ENCODE results near the gene SMIM41. TPM values are rescaled to one million over a fixed set of nuclear protein-coding genes. Genes with fewer than 3 reads are reported as not detected.

SMIM41 gene
- polyA plus RNA-seq, 3 donors = not detected

DNA sequence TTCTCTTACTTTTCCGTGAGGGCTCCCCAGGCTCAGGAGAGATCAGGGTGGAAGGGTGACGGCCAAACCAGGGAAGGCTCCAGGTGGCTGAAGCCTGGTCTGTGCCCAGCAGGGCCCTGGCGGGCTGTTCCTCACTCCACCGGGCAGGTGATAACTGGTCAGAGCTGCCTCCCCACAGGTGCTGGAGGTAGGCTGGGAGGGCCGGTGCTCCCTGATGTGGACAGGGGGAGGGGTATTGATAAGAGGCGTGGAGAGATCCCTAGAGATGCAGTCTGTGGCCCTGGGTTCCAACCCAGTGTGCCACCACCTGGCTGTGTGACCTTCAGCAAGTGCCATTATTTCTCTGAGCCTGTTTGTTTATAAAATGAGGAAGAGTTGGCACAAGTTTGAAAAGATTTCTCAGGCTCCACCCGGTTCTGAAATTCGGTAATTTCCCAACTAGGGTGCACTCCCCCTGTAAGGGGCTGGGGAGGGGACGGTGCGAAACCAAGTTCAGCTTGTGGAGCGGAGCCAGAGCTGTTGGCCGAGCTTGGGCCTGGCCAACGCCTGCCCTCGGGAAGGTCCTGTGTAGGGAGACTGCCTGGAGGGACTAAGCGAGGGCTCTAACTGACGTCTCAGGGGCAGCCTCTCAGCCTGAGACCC is 29.3 kb upstream of the SMIM41 start:
- H3K9ac ChIP-seq (ENCODE audit: insufficient read depth, low read length, poor library complexity, severe bottlenecking) = peak overlapping the region; percentile 94
- peaks cover 44 to 79% of the 10 kb centered on the region in 2 donors for H3K4me1 ChIP-seq (ENCODE audit: control insufficient read depth in 1 of 2, insufficient read depth in 2 of 2, low read length in 2 of 2)

More for the DNA sequence above, 29.3 kb upstream of the SMIM41 start:
- H3K36me3 ChIP-seq (replicated peaks in 1 of 2; ENCODE audit: control insufficient read depth in 1 of 2, insufficient read depth in 2 of 2, low read length in 2 of 2) = peaks cover 0 to 6% of the 10 kb centered on the region in 2 donors
- H3K27ac ChIP-seq (ENCODE audit: low read depth in 1 of 2, low read length in 2 of 2) = peak overlapping the region; percentile 85 to 94
- H3K4me2 ChIP-seq (replicated peaks; ENCODE audit: extremely low read depth, low read length, poor library complexity, severe bottlenecking) = peak overlapping the region; percentile 79
- peak overlapping the region; percentile 94 to 97 (median 96) for H3K27ac Mint-ChIP-seq
- H2AFZ ChIP-seq (ENCODE audit: insufficient read depth, low read depth, low read length, poor library complexity, severe bottlenecking) = peak overlapping the region; percentile 61
- 23% methylated on average over 15 of the region's 16 CpGs for WGBS (ENCODE audit: insufficient coverage)
- peaks cover 0 to 16% (median 5%) of the 10 kb centered on the region in 7 donors for H3K9me3 Mint-ChIP-seq
- H4K20me1 ChIP-seq (ENCODE audit: insufficient read depth, low read length) = peaks cover 39% of the 10 kb centered on the region
- H3K79me2 ChIP-seq (ENCODE audit: insufficient read depth, low read length) = no peaks in the 10 kb centered on the region
- peaks cover 0 to 24% of the 10 kb centered on the region in 2 donors for H3K27me3 ChIP-seq (ENCODE audit: control insufficient read depth in 2 of 2, insufficient read depth in 2 of 2, low read length in 2 of 2)
- intact Hi-C loops (cut with micrococcal nuclease) = loop anchor here (2.0 kb wide), 3 partner anchors 13 to 25 kb away; no protein-coding TSS in a partner anchor
- H3K4me3 ChIP-seq (replicated peaks in 1 of 3; ENCODE audit: low read depth in 2 of 3, low read length in 3 of 3) = peak overlapping the region; percentile 34 to 87 (median 54)
- TF ChIP-seq, protein P1, sequence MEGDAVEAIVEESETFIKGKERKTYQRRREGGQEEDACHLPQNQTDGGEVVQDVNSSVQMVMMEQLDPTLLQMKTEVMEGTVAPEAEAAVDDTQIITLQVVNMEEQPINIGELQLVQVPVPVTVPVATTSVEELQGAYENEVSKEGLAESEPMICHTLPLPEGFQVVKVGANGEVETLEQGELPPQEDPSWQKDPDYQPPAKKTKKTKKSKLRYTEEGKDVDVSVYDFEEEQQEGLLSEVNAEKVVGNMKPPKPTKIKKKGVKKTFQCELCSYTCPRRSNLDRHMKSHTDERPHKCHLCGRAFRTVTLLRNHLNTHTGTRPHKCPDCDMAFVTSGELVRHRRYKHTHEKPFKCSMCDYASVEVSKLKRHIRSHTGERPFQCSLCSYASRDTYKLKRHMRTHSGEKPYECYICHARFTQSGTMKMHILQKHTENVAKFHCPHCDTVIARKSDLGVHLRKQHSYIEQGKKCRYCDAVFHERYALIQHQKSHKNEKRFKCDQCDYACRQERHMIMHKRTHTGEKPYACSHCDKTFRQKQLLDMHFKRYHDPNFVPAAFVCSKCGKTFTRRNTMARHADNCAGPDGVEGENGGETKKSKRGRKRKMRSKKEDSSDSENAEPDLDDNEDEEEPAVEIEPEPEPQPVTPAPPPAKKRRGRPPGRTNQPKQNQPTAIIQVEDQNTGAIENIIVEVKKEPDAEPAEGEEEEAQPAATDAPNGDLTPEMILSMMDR (IDR thresholded peaks at IDR 0.05) = peak; percentile 4
- DNase-seq = peak; percentile 81 to 94 (median 83)
- peaks cover 28 to 43% (median 40%) of the 10 kb centered on the region in 3 donors for H3K27me3 Mint-ChIP-seq (ENCODE audit: low read depth in 3 of 3)
- peaks cover 50% of the 10 kb centered on the region for H3K4me1 Mint-ChIP-seq
- H3K4me3 Mint-ChIP-seq = peak overlapping the region; percentile 86 to 99
- H3K9me3 ChIP-seq (replicated peaks in 1 of 2; ENCODE audit: control insufficient read depth in 1 of 2, insufficient read depth in 1 of 2, low read length in 2 of 2) = no peaks in the 10 kb centered on the region
- H3K36me3 Mint-ChIP-seq = peaks cover 20 to 33% of the 10 kb centered on the region in 2 donors

Measured in CD14-positive monocyte (primary cell).